Measurements from ENCODE around the gene ADAM21. TPM values are rescaled to one million over a fixed set of nuclear protein-coding genes. Genes with fewer than 3 reads are reported as not detected.

ADAM21 gene
- total RNA-seq, 4 donors from 2014 or later = not detected

Small RNA genes lying within 50 kb of the gene (small RNA-seq; reads per million reads assigned to genes)
- gene RNU6-659P = 0 reads per million in 4 donors

Other genes with a start within 250 kb of the ADAM21 start
- 10 to 100 TPM; 19.3 to 33.0 (median 26.9) TPM for gene COX16, start 92.5 kb upstream of the ADAM21 start, total RNA-seq
- gene SYNJ2BP, start 35.1 kb upstream of the ADAM21 start, total RNA-seq = 10 to 100 TPM in 2 of 4 donors, 1 to 10 TPM in 2; 6.8 to 17.0 (median 10.2) TPM
- 1 to 10 TPM in 2 of 4 donors, under 1 TPM in 2; 0.21 to 1.6 (median 0.82) TPM for gene ADAM20, start 82.8 kb downstream of the ADAM21 start, total RNA-seq
- gene MED6, start 148.5 kb downstream of the ADAM21 start, total RNA-seq = 10 to 100 TPM; 19.1 to 37.1 (median 30.2) TPM
- 10 to 100 TPM; 22.5 to 50.6 (median 32.5) TPM for gene TTC9, start 189.7 kb downstream of the ADAM21 start, total RNA-seq